NCI-H2196 treated with DMSO at 0.1 percent for 48 hours (cell line): ENCODE results near the gene PNPLA5.
"Not testable (repeated sequence)": the region's sequence is repeated elsewhere in the genome, so short reads cannot be mapped to it uniquely, and the experiment has no call there.

Experiments used
- DNase-seq: peaks from one replicate; lab custom pipeline; 2025; ENCODE audit not compliant: unreplicated experiment; lab: John Stamatoyannopoulos, UW

The PNPLA5 gene

GRCh38 chr22:43881091-43882061 is 10.4 kb downstream of the PNPLA5 start:
- DNase-seq: no peak

- no peak for DNase-seq
These were observed 11.2 kb downstream of the PNPLA5 start for GRCh38 chr22:43880541-43880991.

DNA sequence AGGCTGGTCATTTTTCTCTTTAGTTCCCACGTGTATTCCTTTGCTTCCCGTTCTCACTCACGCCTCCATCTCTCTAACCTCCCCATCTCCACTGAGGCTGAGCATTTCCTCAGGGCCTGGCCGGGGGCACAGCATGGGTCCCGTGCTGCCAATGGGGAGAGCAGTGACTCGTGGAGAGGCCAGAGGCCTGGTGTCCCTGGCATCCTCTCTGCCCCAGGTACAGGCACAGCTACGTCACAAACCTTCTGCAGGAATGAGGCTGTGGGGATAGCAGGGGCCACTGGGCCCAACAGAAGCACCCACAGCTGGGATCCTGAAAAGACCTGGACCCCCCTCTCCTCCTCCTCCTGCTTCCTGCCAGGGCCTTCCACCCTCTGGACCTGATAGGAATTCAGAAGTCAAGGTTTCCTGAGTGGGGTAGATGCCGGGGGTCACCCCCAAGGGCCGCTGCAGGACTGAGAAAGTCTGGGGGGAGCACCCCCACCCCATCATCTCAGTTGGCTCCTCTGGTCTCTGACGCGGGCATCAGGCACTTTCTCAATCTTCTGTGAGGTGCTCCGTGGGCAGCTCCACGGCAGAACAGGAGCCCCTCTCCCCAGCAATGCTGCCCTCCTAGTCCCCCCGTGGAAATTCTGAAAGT is 11.8 kb downstream of the PNPLA5 start:
- DNase-seq: no peak

DNA sequence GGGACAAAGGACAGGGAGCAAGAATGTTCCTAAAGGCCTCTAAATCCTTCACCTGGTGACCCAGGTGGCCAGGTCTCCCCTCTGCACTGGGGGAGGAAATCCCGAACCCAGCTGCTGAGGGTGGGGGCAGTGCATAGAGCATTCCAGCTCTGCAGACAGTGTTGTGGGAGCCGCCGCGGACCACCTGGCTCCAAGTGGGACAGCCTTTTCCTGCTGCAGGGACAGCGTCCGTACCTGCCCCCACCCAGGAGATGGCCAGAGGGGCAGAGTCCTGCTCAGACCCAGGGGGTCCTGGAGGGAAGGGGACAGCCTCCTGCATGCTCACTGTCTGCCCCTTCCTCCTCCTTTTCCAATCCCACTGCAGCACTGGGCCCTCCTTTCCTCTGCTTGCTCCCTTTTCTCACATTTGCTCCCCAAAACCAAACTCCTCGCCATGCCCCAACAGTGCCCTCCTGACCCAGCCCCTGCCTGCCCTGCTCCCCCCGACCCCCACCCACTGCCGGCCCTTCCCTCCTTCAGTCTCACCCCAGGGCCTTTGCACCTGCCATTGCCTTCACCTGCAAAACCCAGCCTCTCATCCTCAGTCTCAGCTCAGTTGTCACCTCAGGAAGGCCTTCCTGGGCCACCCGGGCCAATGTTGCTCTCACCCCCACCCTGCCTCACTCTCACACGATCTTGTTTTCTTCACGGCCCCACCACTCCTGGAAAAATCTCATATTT is 12.8 kb downstream of the PNPLA5 start:
- no peak for DNase-seq

GRCh38 chr22:43878079-43878795 is 13.6 kb downstream of the PNPLA5 start:
- no peak for DNase-seq

DNA sequence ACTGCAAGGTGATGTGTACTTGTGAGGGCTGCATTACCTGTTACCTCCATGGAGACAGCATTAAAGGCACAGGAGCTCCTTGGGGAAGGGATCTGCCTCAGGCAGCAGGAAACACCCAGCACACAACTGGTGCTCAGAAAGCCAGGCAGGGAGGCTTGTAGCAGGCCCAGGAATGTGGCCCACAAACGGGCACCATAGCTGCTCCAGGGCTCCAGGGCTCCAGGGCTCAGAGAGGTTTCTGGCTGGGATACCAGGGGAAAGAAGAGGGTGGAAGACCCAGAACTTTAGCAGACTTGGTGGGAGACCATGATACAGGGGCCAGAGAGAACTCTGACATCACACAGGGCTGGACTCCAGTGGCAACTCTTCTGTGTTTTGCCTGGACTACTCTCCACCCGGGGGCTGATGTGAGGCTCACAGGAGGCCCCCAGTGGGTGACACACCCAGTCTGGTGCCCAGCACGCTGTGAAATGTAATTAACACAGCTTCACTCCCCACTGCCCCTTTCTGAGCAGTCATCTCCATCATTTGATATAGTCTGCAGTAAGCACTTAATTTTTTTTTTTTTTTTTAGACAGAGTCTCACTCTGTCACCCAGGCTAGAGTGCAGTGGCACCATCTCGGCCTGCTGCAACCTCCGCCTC is 14.8 kb downstream of the PNPLA5 start:
- no peak for DNase-seq

- DNase-seq: no peak
These were observed 22.0 kb downstream of the PNPLA5 start for GRCh38 chr22:43869799-43870198.

GRCh38 chr22:43869001-43869400 is 22.8 kb downstream of the PNPLA5 start:
- not testable (repeated sequence) for DNase-seq

GRCh38 chr22:43867839-43868635 is 23.8 kb downstream of the PNPLA5 start:
- no peak for DNase-seq

DNA sequence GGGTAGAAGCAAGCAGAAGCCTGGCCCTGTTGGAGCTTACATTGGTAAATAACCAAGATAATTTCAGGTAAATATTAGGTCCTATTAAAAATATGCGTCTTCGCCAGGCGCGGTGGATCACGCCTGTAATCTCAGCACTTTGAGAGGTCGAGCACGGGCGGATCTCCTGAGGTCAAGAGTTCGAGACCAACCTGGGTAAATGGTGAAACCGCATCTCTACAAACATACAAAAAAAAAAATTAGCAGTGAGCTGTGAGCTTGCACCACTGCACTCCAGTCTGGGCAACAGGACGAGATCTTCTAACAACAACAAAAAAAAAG is 29.0 kb downstream of the PNPLA5 start:
- DNase-seq: no peak

GRCh38 chr22:43862074-43862881 is 29.5 kb downstream of the PNPLA5 start, which contains the start of gene SULT4A1:
SULT4A1 (minus strand) TSS chr22:43862513; CDS start chr22:43862382, 131 bp downstream.
- DNase-seq: peak; percentile 15

DNA sequence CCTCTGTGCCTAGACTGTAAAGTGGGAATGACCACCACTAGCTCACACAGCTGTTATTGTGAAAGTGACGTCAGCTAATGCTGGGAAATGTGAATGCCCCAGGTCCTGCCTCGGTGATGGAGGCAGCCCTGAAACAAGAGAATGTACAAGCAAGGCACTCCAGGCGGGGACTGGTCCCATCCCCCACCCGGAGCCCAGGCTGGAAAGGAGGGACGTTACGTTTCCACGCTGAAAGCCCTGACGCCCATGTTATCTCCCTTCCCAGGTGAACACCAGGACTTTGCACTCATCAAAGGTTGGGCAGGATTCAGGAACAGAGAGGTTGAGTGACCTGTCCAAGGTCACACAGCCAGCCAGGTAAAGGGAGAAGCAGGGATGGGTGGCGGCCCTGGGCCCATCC is 30.3 kb downstream of the PNPLA5 start:
- DNase-seq: no peak

DNA sequence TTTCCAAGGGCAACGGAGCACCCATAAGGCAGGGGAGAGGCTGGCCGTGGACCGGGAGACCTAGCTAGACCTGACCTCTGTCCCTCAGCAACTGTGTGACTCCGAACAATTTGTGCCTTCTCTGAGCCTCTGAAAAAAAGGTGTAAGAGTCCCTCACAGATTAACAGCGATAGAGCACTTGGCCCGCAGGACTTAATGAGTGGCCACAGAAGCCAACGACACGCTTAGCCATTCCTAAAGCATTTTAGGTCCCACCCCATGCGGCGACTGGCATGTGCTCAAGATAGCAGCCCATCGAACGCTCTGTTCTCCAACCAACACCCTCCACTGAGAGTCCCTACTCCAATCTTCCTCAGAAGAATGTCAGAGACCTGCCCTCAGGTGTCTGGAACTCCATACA is 31.0 kb downstream of the PNPLA5 start:
- DNase-seq: no peak

DNA sequence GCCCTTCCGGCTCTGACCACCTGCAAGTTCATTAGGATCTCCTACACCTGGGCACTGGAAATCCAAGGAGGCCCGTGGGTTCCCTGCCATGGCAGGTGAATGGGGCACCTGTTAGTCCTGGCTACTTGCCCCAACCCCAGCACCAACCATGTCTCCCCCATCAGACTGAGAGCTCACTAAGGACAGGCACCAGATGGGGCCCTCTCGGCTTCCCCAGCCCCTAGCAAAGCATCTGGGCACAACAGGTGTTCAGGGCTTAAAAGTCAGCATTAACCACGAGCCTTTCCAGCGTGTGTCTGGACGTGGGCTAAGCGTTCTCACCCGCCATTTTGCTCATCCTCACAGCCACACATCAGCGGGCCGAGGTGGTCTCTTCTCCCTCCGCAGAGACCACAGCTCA is 31.7 kb downstream of the PNPLA5 start:
- DNase-seq: no peak

DNA sequence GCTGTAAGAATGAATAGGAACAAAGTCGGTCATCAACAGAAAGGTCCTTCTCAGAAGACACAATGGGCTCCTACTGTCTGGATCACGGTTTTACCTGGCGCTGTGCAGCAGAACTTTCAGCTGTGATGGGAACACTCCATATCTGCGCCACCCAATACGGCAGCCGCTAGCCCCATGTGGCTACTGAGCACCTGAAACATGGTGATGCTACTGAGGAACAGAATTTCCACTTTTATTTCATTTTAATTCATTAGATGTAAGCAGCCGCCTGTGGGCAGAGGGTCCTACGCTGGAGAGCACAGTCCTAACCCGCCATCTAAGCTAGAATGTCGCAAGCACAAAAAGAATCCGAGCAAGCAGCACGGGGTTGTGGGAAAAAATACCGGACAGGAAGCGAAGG is 32.2 kb downstream of the PNPLA5 start:
- no peak for DNase-seq

GRCh38 chr22:43859176-43859575 is 32.6 kb downstream of the PNPLA5 start:
- no peak for DNase-seq

DNA sequence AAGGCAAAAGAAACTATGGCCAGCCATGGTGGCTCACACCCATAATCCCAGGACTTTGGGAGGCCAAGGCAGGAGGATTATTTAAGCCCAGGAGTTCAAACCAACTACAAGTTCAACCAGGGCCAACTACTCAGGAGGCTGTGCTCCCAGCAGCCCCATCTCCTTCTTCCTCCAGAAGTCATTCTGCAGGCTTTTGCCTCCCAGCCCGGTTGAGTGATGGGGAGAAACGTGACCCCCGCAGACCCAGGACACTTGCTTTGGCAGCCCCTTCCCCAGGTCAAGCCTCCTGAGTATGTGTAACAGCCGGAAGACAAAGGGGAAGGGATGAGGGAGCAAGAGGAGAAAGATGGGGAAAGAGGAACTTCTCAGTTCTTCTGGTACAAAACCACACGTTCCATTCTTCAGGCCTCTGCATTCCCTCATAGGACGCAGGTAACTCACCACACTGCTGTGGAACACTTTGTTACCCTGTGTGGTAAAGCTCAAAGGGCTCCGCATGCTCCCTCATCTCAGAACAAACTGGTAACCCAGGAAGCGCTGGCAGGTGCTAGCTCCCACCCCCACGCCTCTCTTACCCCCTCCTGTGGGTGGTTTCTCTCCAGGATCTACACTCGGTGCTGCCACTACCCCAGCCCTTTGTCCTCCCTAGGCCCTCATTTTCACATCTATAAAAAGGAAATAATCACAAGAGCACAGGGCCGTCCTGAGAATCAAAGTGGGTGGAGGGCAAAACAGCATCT is 33.5 kb downstream of the PNPLA5 start:
- no peak for DNase-seq

GRCh38 chr22:43857367-43857766 is 34.4 kb downstream of the PNPLA5 start:
- DNase-seq: no peak
